ENCODE data around the gene CHST11.

Gene CHST11

GRCh38 chr12:104427547-104427938 is 29.2 kb upstream of the CHST11 start:
- DNase-seq (ENCODE audit: low read depth), result no peak
- TF ChIP-seq CTCF (conservative IDR thresholded peaks at IDR 0.05; ENCODE audit: low read length), result no peak
- no peak overlapping the region for H3K4me3 ChIP-seq (ENCODE audit: low read length)

GRCh38 chr12:104433061-104433460 is 23.7 kb upstream of the CHST11 start:
- no peak overlapping the region for H3K4me3 ChIP-seq (ENCODE audit: low read length)
- no peak for DNase-seq (ENCODE audit: low read depth)
- TF ChIP-seq CTCF (conservative IDR thresholded peaks at IDR 0.05; ENCODE audit: low read length), result no peak

GRCh38 chr12:104434129-104434528 is 22.6 kb upstream of the CHST11 start:
- no peak for DNase-seq (ENCODE audit: low read depth)
- TF ChIP-seq CTCF (conservative IDR thresholded peaks at IDR 0.05; ENCODE audit: low read length), result no peak
- no peak overlapping the region for H3K4me3 ChIP-seq (ENCODE audit: low read length)

DNA sequence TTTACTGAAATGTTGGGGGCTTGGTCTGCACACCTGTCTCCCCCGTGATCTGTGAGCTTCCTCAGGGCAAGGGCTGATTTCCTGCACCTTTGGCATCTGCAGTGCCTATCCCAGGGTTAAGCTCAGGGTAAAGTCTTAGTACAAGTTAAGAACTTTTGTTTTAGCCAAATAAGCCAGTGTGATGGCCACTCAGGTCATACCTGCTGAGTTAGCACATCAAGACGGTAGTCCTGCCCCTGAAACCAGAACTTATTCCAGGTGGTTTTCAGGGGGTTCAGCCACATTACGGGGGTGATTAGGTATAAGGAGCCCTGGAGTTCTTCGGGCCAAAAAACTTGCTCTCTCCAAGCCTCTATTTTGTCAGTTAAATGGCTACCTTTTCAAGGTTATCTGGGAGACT is 21.6 kb upstream of the CHST11 start:
- DNase-seq (ENCODE audit: low read depth), result no peak

DNA sequence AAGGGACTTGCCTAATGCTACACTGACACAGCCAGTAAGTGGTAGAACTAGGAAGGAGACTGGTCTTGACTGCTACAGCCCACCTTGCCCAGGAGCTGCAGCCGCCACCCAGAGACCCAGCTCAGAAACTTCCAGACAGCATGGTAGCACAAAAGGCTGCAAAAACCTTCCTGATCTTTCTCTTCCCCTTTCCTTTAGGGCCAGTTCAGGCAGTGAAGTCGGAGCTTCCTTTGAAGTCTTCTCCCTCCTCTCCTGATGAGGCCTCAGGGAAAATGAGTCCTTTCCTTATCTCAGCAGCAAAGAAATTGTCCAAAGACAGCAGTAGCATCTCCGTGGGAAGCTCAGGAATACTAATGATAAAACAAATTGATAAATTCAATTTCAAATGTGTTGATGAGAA is 21.0 kb upstream of the CHST11 start:
- no peak overlapping the region for H3K4me3 ChIP-seq (ENCODE audit: low read length)
- TF ChIP-seq CTCF (conservative IDR thresholded peaks at IDR 0.05; ENCODE audit: low read length), result no peak
- DNase-seq (ENCODE audit: low read depth), result no peak

More for the DNA sequence above, 21.6 kb upstream of the CHST11 start:
- no peak overlapping the region for H3K4me3 ChIP-seq (ENCODE audit: low read length)
- no peak for TF ChIP-seq CTCF (conservative IDR thresholded peaks at IDR 0.05; ENCODE audit: low read length)

GRCh38 chr12:104436790-104437189 is 20.0 kb upstream of the CHST11 start:
- no peak for TF ChIP-seq CTCF (conservative IDR thresholded peaks at IDR 0.05; ENCODE audit: low read length)
- no peak for DNase-seq (ENCODE audit: low read depth)
- no peak overlapping the region for H3K4me3 ChIP-seq (ENCODE audit: low read length)

DNA sequence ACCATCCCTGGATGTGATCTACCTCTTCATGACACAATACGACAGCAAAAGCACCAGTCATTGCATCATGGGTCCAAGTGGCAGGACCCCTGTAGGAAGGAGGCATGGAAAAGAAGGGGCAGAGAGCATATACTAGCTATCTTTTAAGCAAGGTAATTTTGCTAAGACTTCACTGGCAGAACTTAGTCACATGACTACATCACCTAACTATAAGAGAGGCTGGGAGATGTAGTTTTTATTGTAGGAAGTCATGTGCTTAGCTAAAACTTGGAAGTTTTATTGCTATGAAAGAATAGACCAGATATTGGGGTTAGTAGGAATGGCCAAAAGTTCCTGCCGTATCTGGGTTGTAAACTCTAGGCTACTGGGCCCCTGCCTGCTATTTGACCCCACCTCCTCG is 18.6 kb upstream of the CHST11 start:
- TF ChIP-seq CTCF (conservative IDR thresholded peaks at IDR 0.05; ENCODE audit: low read length), result no peak
- no peak for DNase-seq (ENCODE audit: low read depth)
- H3K4me3 ChIP-seq (ENCODE audit: low read length), result no peak overlapping the region

Data from AG10803 (cell line).